GM12878 (cell line): ENCODE measurements around the gene GGCT.

ENCODE experiments used
- RAD21 ChIP-seq: IDR thresholded peaks from 2 replicates; pipeline ENCODE4 v1.6.1; 2011; ENCODE audit warnings: mild to moderate bottlenecking, low read depth, low read length, moderate library complexity; ENCODE audit not compliant: insufficient read depth
- RCOR1 ChIP-seq: conservative IDR thresholded peaks from 2 replicates; pipeline ENCODE4 v1.6.1; 2012; ENCODE audit warnings: low read depth, low read length, improper control_type of control experiment
- SIN3A ChIP-seq: IDR thresholded peaks from 2 replicates; pipeline ENCODE4 v1.6.1; 2012; ENCODE audit warnings: low read depth, low read length, improper control_type of control experiment
- SREBF2 ChIP-seq: IDR thresholded peaks from 2 replicates; pipeline ENCODE4 v1.6.1; 2012; ENCODE audit warnings: mild to moderate bottlenecking, low read length
- TF ChIP-seq, protein P1 (sequence below): IDR thresholded peaks from 2 replicates; pipeline ENCODE4 v1.6.1; 2012; ENCODE audit warnings: low read depth, low read length, improper control_type of control experiment
- TF ChIP-seq, protein P2 (sequence below): fragments of 450-650 bp; IDR thresholded peaks from 2 replicates; pipeline ENCODE4 v1.6.1; 2014; ENCODE audit warnings: mild to moderate bottlenecking
- TF ChIP-seq, protein P3 (sequence below): fragments of 450-650 bp; IDR thresholded peaks from 2 replicates; pipeline ENCODE4 v1.6.1; 2017; ENCODE audit warnings: mild to moderate bottlenecking, moderate library complexity
- TF ChIP-seq, protein P4 (sequence below): IDR thresholded peaks from 2 replicates; pipeline ENCODE4 v1.6.1; 2012; ENCODE audit warnings: mild to moderate bottlenecking, low read depth, low read length
- TF ChIP-seq, protein P5 (sequence below), 3 experiments: IDR thresholded peaks in 2 of 3; conservative IDR thresholded peaks in 1 of 3; 2 replicates each; pipeline ENCODE4 v1.5.1; 2011; ENCODE audit warnings: low read depth in 3 of 3, low read length in 3 of 3, mild to moderate bottlenecking in 3 of 3, control low read depth in 2 of 3, moderate library complexity in 2 of 3, inconsistent platforms in 1 of 3, mixed read lengths in 1 of 3; ENCODE audit not compliant: control insufficient read depth in 2 of 3, insufficient read depth in 1 of 3; ENCODE audit errors: extremely low read depth in 1 of 3

DNA sequence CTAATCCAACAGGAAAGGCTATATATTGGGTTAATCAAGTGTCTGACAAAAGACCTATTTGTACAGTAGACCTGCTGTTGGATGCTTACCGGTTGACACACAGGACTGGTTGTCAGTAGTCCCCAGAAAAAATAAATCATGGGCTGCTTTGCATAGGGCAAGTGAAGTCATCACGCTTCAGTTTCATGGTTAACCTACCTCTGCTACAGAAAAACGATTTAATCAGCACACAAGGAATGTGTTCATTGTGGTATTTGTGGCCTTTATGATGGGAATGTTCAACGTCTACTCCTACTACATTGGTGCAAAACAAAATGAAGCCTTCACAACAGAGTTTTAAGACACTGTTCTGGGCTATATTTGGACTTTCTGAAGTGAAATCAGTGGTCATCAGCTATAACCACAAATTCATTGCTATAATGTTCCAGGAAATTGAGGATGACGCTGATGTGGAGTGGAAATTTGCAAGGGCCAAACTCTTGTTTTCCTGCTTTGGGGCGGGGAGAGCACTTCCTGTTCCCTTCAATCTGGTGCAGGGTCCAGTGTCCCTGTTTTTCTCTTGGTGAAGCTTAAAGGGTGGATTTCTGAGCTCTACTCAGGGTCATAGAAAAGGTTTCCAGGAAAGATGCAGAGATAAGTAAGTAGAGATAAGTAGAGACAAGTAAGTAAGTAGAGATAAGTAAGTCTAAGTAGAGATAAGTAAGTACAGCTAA is 39.3 kb upstream of the GGCT start:
- TF ChIP-seq SIN3A, result no peak
- TF ChIP-seq, protein P1, sequence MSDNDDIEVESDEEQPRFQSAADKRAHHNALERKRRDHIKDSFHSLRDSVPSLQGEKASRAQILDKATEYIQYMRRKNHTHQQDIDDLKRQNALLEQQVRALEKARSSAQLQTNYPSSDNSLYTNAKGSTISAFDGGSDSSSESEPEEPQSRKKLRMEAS, result no peak
- TF ChIP-seq, protein P2, sequence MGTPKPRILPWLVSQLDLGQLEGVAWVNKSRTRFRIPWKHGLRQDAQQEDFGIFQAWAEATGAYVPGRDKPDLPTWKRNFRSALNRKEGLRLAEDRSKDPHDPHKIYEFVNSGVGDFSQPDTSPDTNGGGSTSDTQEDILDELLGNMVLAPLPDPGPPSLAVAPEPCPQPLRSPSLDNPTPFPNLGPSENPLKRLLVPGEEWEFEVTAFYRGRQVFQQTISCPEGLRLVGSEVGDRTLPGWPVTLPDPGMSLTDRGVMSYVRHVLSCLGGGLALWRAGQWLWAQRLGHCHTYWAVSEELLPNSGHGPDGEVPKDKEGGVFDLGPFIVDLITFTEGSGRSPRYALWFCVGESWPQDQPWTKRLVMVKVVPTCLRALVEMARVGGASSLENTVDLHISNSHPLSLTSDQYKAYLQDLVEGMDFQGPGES, result no peak
- TF ChIP-seq, protein P3, sequence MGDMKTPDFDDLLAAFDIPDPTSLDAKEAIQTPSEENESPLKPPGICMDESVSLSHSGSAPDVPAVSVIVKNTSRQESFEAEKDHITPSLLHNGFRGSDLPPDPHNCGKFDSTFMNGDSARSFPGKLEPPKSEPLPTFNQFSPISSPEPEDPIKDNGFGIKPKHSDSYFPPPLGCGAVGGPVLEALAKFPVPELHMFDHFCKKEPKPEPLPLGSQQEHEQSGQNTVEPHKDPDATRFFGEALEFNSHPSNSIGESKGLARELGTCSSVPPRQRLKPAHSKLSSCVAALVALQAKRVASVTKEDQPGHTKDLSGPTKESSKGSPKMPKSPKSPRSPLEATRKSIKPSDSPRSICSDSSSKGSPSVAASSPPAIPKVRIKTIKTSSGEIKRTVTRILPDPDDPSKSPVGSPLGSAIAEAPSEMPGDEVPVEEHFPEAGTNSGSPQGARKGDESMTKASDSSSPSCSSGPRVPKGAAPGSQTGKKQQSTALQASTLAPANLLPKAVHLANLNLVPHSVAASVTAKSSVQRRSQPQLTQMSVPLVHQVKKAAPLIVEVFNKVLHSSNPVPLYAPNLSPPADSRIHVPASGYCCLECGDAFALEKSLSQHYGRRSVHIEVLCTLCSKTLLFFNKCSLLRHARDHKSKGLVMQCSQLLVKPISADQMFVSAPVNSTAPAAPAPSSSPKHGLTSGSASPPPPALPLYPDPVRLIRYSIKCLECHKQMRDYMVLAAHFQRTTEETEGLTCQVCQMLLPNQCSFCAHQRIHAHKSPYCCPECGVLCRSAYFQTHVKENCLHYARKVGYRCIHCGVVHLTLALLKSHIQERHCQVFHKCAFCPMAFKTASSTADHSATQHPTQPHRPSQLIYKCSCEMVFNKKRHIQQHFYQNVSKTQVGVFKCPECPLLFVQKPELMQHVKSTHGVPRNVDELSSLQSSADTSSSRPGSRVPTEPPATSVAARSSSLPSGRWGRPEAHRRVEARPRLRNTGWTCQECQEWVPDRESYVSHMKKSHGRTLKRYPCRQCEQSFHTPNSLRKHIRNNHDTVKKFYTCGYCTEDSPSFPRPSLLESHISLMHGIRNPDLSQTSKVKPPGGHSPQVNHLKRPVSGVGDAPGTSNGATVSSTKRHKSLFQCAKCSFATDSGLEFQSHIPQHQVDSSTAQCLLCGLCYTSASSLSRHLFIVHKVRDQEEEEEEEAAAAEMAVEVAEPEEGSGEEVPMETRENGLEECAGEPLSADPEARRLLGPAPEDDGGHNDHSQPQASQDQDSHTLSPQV, result no peak
- TF ChIP-seq, protein P4, sequence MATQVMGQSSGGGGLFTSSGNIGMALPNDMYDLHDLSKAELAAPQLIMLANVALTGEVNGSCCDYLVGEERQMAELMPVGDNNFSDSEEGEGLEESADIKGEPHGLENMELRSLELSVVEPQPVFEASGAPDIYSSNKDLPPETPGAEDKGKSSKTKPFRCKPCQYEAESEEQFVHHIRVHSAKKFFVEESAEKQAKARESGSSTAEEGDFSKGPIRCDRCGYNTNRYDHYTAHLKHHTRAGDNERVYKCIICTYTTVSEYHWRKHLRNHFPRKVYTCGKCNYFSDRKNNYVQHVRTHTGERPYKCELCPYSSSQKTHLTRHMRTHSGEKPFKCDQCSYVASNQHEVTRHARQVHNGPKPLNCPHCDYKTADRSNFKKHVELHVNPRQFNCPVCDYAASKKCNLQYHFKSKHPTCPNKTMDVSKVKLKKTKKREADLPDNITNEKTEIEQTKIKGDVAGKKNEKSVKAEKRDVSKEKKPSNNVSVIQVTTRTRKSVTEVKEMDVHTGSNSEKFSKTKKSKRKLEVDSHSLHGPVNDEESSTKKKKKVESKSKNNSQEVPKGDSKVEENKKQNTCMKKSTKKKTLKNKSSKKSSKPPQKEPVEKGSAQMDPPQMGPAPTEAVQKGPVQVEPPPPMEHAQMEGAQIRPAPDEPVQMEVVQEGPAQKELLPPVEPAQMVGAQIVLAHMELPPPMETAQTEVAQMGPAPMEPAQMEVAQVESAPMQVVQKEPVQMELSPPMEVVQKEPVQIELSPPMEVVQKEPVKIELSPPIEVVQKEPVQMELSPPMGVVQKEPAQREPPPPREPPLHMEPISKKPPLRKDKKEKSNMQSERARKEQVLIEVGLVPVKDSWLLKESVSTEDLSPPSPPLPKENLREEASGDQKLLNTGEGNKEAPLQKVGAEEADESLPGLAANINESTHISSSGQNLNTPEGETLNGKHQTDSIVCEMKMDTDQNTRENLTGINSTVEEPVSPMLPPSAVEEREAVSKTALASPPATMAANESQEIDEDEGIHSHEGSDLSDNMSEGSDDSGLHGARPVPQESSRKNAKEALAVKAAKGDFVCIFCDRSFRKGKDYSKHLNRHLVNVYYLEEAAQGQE, result no peak
- TF ChIP-seq RCOR1, result no peak
- TF ChIP-seq, protein P5, sequence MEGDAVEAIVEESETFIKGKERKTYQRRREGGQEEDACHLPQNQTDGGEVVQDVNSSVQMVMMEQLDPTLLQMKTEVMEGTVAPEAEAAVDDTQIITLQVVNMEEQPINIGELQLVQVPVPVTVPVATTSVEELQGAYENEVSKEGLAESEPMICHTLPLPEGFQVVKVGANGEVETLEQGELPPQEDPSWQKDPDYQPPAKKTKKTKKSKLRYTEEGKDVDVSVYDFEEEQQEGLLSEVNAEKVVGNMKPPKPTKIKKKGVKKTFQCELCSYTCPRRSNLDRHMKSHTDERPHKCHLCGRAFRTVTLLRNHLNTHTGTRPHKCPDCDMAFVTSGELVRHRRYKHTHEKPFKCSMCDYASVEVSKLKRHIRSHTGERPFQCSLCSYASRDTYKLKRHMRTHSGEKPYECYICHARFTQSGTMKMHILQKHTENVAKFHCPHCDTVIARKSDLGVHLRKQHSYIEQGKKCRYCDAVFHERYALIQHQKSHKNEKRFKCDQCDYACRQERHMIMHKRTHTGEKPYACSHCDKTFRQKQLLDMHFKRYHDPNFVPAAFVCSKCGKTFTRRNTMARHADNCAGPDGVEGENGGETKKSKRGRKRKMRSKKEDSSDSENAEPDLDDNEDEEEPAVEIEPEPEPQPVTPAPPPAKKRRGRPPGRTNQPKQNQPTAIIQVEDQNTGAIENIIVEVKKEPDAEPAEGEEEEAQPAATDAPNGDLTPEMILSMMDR (IDR thresholded peaks at IDR 0.05 in 2 of 3, conservative IDR thresholded peaks at IDR 0.05 in 1 of 3; ENCODE audit: control insufficient read depth in 2 of 3, extremely low read depth in 1 of 3, insufficient read depth in 1 of 3, low read depth in 3 of 3, low read length in 3 of 3), result no peak
- no peak for TF ChIP-seq RAD21
- TF ChIP-seq SREBF2, result no peak
